ENCODE measurements around the gene MYBBP1A.
A peak's percentile ranks its signal among the peaks of the same experiment; 100 is the strongest.

Gene MYBBP1A

DNA sequence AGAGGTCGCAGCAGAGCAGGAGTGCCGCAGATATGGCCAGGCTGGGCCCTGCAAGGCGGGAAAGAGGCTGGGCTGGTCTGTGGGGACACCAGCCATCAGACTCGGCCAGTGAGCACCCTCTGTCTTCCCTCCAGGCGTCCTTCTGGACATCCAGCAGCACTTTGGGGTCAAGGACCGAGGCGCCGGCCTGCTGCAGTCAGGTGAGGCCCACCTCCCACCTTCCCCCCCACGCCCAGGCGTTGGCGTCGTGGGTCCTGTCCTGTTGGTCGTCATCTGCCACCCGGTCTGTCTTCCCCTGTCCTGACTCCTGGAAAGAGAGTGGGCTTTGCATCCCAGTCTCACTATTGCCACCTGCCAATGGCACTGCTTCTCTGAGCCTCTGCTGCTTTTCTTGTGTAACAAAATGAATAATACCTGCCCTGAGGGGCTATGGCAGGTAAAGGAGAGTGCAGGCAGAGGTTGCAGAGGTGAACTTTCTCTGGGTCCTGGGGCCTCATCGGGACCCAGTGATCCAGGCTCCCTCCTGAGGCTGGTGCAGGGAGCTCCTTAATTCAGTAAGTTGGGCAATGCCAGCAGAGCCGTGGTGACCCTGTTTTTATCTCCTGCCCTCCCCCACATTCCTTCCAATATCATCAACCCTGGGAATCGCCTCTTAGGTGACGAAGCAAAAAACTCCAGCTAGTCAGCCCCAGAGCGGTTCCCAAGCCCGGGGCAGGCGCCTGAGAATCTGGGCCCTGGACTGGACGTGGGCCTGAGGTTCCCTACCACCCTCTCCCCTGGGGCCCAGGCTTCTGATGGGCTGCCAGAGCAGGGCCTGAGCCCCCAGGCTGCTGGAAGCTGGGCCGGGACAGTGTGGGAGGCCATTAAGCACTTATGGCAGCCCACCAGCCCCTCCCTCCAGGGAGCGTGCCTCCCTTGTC, 41.8 kb downstream of the MYBBP1A start:
- DNase-seq, result no peak

DNA sequence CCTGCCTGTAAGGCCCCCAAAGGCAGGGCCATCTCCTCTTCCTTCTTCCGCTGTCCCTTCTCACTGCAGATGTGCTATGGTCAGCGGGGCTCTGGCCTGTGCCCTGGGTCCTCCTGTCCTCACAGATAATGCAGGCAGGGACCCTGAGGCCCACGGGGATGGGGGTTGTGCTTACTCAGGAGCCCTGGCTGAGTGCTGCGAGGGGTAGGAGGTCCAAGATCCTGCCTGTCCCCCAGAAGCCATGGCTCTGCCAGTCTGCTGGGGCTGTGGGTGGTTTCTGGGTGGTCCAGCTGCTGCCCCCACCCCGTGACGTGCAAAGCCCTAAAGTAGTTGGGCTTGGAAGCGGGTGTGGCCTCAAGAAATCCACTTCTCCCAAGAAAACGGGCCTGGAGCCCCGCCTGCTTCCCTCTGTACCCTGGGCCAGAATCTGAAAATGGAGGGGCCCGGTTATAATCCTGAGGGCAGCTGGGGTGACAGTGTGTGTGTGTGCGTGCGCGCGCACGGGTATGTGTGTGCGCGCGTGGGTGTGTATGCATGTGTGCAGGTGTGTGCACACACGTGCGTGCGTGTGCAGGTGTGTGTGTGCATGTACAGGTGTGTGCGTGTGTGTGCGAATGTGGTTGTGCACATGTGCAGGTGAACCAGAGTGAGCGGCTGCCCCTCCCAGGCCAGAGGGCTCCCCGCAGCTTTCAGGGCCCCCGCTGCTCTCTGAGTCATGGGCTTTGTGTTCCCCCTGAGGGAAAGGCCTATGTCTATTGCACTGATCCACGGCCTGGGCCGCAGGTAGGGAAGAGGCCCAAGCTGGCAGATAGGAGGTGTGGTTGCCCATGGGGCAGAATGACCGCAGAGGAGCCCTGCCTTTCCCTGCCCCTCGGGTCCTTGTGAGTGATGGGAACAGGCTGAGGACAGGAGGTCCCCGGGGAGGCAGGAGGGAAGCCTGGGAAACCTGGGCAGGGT, 42.8 kb downstream of the MYBBP1A start:
- no peak for DNase-seq

DNA sequence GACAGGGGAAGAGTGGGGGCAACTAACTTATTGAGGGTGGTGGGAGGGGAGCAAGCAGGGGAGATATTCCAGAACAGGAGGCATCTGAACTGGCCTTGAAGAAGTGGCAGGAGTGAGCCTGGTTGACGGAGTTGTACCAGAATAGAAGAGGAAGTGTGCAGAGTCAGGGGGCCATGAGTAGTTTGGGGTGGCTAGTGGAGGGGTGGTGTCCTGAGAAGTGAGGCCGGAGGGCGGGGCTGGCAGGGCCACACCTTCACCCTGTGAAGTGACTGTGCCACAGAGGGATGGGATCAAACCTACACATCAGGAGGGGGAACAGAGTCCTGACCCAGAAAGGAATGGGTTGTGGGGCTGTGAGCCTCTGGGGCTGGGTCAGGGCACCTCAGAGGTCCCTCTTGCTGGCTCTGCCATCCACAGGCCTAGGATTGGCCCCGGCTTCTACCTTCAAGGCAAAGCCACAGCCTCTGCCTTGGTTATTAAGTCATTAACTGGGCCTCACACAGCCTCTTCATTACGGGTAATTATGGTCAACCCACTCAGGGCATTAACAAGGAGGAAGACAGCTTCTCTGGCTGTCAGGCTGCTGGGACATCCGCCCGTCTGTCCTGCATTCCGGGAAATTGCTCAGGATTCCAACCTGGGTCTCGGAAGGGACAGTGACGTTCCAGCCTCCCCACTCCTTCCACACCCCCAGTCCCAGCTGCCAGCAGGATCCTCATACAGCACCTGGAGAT, 43.8 kb downstream of the MYBBP1A start:
- DNase-seq, result no peak

DNA sequence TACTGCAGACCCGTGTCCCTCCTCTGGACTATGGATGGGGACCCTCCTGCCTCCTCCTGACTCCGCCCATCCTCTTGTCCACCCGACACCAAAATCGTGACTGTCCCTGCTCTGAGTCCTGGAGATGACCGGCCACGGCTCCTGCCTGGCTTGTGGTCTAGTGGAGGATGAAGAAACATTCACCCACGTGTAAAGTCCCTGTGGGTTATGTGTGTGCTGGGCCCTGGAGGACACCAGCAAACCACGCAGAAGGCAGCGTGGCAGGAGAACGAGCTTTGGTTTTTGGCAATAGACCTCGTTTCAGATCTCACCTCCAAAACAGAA, 44.6 kb downstream of the MYBBP1A start:
- no peak for DNase-seq

DNA sequence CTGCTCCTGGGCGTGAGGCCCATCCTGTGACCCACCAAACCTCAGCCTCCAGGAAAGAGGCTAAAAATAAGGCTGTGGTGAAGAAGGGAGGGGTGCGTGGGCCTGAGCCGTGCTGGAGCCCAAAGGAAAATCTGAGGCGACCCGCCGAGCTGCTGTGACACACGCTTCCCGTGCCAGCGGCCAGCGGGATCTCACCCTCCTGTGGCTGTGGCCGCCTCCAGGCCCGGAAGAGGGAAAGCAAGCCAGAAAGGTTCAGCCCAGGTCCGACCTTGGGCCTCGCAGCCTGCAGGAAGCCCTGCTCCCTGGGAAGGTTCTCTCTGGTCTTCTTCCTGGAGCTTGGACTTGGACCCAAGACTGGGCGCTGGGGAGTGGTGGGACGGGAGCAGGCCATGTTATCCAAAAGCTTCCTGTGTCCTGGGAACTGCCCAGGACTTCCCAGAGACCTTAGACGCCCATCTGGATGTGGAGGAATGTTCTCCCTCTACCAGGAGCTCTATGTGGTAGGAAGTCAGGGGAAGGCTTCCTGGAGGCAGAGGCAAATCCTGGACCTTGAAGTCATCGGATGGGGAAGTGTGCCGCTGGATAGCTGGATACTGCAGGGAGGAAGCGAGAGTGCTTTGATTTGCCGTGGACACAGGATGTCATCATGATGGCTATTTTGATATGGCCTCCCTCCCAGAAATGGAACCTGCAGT, 45.1 kb downstream of the MYBBP1A start:
- DNase-seq, result no peak

DNA sequence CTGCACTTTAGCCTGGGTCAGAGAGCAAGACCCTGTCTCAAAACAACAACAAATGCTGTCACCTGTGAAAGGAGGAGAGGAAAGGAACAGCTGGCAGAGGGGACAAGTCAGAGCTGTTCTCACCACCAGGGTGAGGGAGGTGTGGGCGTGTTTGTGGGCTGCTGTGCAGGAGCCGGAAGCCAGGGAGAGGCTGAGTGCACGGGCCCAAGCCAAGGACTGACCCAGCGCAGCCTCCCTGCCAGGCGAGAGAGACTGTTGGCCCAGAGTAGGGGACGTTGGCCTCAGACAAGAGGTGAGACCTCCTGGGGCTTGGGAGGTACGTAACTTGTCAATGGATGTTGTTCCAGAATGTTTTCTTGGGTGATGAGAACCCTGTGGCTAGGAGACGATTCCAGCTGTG, 45.8 kb downstream of the MYBBP1A start:
- no peak for DNase-seq

DNA sequence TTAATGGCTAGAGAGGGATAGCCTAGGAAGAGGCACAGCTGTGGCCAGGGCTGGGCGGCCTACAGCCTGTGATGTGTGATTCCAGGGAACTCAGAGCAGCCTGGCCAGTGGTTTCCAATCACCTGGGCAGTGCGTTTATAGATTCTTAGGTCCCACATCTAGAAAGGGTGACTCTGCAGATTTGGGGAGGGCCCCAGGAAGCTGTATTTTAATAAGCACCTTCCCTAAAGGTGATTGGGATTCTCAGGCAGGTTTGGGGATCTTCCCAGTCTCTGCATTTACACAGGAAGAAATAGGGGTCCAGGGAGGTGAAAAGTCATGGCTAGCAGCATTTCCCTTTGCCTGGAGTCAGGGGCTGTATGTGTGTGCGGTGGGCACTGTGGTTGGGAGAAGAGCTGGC, 47.0 kb downstream of the MYBBP1A start:
- no peak for DNase-seq

DNA sequence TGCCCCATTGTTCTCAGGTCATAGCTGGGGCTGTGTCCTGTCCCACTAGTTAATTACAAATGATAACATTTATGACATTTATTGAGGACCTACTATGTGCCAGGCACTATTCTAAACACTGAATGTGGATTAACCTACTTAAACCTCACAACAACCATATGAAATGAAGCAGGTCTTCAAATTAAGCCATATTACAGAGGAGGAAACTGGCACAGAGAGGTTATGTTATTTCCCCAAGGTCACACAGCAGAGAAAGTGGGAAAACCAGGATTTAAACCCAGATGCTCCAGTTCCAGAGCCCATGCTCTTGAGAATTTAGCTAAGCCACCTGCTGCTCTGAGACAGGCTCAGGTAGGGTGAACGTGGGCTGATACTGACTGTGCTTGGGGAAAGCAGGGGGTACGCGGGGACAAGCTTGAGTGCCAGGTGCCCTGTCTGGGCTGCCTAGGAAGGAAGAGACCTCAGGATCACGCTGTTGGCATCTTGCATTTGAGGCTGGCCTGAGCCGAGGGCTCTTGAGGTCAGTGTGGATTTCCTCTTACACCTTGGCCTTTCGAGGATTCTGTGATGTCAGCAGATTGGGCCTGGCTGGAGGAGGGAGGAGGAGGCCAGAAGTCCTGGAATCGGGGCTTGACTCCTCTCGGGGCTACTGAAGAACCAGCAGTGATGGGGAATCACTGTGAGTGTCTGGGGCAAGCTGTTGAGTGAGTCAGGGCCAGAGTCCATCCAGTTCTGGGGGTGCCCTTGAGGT, 47.6 kb downstream of the MYBBP1A start:
- no peak for DNase-seq

DNA sequence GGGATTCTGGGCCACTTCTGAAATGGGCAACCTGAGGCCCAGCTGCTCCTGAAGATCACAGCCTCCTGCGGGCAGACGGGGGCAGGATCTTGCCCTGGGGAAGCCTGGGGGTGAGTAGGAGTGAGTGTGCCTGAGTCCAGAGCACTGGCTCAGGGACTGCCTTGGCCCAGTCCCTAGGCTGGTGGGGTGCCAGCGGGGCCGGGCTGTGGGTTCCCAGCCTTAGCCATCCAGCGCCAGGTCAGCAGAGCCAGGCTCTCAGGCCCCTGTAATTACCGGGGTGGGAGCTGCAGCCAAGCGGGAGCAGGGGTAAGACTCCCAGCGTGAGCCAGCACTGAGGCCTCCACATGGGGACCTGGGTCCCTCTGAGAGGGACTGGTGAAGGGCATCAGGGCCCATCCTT, 48.3 kb downstream of the MYBBP1A start:
- no peak for DNase-seq

DNA sequence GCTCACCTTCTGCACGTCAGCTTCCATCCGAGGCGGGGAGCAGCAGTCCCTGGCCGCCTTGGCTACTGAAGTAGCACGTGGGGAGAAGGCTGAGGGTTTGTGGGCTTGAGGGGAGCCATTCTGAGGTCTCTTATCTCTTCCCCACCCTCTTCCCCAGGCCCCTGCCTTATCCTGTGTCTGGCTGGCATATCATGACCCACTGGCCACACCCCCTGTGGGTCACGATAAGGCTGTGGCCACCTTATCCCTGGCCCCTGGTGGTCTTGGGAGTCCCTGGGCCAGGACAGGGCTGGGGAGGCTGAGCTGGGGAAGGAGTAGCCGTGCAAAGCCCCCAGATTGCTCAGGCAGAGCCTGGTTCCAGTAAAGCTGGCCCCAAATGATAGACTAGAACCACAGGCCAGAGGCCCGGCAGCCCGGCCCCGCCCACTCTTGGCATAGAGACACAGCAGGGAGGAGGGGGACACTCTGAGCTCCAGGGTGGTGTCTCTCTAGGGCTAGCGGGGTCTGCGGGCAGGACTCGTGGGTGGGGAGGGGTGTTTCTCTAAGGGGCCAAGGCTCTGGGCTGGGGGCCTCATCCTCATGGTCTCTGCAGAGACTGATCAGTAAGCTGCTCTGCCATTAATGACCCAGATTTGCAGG, 48.9 kb downstream of the MYBBP1A start:
- DNase-seq, result no peak

DNA sequence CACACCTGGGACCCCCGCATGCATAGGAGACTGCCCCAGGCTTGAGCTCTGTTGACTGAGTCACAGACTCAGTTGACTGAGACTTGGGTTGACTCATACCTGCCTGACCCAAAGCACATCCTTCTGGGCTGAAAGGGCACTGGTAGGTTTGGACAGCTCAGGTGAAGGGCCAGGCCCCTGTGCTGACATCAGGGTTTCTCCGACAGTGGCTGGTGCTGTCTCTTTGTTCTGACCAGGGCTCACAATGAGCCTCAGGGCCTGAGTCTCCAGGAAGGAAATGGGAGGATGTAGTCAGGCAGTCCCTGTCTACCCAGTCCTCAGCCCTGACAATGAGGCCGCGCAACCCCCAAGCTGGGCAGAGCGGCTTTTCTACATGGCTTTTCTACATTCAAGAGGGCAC, 50.0 kb downstream of the MYBBP1A start:
- DNase-seq, result no peak

DNA sequence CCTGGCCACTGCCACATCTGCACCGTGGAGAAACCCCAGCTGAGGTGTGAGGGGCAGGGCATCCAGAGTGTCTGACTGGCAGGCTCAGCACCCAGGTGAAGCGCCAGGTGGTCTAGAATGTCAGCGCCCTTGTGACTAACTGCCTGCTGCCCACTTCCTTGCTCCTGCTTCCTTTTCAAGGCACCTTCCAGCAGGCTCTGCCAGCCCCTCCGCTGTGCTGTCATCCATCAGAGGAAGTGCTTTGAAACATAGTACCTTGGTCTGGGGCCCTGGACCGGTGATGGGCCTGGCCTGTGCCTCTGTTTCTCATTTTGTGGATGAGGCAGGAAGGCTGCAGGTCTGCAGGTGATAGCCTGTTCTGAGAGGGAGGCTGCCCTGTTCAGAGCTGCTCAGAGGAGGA, 51.0 kb downstream of the MYBBP1A start:
- DNase-seq, result no peak

DNA sequence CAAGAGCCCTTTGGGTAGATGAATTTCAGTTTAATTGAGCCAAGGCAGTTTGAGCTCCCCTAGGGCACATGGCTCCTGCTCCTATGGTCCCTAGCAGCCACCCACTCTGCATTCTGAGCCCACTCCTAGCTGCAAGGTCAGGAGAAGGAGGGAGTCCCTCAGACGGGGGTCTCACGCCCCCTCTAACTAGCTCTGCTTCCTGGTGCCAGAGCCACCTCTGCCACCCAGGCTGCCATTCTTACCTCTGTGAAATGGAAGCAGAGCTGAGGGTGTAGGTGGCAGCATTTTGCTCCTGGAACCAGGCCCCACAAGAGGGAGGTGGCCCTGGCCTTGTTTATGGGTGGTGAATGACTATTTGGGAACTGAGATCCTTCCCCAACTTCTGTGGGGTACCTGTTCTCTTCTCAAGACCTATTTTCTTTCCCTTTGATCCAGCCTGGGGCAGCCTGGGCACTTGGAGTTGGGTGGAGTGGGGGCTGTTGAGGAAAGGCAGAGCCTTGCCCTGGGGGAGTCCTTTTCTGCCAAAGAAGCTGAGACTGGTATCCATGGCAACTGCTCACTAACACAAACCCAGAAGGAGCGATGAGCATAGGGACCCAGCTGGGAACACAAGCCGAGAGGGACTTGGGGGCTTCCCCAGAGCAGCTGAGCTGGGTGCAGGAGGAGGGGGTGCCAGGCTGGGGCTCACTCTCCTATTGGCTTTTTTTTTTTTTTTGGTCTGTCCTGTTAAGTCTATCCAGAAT, 51.7 kb downstream of the MYBBP1A start:
- DNase-seq, result no peak

DNA sequence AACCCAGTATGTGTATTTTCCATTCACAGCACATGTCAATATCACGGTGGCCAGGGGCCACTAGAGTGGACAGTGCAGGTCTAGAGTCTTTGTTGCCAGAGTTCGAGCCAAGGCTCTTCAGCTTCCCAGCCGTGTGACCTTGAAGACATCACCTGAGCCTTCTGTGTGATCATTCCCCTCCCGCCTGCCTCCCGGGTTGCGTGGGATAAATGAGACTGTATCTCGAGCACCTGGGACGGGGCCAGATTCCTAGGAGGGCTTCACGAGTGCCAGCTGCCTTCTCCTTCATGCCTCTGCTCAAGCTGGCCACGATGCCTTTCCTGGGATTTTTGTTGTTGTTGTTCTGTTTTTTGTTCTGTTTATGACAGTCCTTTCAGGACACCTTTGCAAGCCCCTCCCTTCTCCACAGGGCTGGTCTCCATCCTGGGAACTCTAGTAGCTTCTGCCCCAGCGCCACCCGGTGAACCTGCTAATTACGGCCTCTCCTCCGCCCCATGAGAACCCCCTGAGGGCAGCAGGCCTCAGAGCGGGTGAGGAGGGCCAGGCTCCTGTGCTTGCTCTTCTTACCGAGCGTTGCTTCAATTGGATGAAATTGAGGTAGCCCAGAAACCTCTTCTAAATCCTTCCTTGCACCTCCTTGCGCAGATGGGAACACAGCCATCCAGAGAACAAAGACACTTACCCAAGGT, 52.6 kb downstream of the MYBBP1A start:
- no peak for DNase-seq

DNA sequence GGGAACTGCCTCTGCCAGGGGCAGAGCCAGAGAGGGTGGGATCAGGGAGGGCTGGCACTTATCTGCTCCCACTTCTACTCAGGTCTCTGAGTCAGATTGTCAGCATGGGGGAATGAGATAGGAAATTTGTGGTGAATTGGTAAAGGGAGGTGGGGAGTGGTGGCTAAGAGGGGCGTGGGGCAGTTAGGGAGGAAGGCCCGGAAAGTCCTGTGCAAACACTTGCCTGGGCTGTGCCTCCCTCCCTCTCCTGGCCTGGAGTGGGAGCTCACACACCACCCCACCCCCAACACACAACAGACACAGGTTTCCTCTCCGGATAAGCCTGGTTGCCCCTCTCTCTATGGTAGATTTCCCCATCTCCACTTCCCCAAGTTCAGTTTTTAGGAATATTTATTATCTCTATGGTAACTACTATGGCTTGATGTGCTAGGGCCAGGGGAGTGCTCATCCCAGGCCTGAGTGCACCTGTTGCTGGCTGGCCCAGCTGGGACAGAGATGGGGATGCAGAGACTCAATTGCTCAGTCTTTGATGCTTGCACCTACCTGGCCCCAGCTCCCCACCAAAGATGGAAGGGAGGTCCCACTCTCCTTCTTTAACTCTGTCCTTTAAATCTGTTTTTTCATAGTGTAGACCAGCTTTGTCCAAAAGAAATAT, 53.8 kb downstream of the MYBBP1A start:
- peak; percentile 45 for DNase-seq

DNA sequence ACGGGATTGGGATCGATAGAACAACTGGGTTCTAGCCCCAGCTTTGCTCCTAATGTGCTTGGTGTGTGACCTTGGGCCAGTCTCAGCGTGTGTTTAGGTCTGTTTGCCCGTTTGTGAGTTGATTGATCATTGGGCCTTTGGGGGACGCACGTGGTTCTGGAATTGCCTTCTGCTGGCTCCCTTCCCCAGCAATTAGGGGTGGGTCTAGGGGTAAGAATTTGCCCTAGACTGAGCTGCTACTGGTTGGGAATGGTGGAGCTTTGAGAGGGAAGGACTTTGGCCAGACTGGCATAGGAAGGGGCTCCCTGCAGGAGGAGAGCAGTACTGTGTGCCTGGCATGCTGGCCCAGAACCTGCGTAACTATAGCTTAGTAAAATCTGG, 55.0 kb downstream of the MYBBP1A start:
- no peak for DNase-seq

DNA sequence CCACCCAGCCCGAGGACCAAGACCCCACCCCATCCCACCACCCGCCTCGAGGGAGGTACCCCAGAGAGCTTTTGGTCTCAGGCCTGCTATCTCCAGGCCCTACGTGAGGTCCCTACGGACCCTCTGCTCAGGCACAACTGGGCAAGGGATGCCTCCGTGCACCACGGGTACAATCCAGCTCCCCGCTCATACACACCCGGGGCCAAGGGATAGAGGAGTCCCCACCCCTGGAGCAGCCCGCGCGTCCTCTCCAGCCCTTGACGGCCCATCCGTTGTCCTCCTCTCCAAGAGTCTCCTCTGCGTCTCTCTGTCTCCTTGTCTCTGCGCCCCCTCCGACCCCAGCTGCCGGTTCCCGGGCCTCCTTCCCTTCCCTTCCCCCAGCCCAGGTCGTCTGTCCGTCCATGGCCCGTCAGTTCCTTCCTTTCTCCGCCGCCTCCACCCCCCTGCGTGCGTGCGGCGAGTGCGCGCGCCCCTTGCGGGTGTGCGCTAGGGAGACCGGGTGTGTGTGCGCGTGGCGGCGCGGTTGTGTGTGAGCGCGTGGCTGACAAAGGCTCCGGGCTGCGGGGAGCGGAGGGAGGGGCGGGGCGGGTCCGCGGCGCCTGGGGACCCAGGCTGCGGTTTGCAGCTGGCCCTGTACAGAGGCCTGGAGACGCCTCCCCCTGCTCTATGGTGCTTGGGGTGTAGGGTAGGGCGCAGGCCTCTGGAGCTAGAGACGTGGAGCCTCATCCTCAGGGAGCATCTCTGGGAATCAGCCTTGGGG, 55.6 kb downstream of the MYBBP1A start:
- DNase-seq, result no peak
